HG02943 (cell line): ENCODE results near the gene CHD2.

Experiments used
- ATAC-seq: cut with Tn5 transposase; IDR thresholded peaks from one replicate; pipeline ENCODE4 v1.9.1; 2021; ENCODE audit warnings: mild to moderate bottlenecking, low read depth, moderate library complexity; ENCODE audit not compliant: unreplicated experiment

The CHD2 gene

DNA sequence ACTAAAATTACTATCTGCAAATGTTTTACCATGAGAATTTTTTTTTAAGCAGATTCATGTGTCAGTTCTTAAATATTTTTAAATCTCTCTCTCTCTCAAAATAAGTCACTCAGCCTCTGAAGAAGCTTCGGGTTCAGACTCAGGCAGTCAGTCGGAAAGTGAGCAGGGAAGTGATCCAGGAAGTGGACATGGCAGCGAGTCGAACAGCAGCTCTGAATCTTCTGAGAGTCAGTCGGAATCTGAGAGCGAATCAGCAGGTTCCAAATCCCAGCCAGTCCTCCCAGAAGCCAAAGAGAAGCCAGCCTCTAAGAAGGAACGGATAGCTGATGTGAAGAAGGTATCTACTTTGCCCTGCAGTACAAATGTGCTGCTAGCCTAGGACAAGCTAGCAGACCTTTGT, 24.1 kb downstream of the CHD2 start:
- no peak for ATAC-seq

DNA sequence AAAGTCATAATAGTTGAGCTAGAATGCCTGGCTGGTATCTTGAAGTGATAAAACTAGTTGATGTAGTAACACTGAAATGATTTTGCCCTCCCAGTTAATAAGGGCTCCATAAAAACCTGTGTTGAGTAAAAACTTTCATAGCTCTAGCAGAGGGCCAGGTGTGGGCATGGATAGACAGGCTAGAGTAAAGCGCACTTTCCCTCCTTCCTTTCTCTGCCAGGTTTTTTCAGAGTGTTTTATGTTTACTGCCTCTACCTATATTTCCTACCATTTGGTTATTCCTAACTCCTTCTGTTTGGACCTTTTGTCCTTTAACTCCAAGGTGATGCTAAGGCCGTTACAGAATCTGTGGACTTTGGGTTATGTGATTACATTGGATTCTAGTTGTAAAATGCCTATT, 25.3 kb downstream of the CHD2 start:
- no peak for ATAC-seq

DNA sequence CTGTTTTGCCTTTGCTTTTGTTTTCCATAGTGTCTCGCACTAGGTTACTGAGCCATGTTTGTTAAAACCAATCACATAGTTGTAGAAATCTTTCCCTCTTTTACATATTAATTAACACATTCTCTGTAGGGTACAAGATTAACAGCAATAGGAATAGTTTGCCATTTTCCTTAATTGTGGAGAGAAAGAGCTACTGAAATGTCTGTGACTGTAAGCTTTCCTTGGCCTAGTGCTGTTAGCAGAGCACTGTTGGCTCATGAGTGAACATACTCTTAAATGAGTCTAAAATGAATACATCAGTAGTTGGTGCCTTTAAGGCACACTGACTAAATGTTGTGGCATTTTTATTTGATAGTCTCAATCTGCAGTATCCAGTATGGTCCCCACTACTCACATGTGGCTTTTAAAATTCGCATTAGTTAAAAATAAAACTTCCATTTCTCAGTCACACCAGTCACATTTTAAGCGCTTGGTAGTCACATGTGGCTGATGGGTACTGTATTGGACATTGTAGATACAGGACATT, 28.2 kb downstream of the CHD2 start:
- no peak for ATAC-seq

DNA sequence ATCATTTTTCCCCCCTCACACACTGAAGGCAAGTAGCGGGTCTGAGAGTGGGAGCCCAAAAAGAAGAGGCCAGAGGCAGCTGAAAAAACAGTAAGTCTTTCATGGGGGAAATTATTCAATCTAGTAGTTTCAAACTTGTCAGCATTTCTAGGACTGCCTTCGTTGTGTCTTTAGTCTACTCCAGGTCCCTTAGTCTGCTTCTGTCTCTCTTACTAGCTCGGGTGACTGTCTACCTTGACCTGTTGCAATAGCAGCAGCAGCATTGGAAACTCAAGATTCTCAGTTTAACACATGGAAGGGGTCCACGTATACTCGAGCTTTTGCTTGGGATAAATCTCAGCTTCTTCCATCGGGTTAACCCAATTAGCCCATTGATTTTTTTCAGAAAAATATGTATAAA, 28.9 kb downstream of the CHD2 start:
- ATAC-seq: no peak

DNA sequence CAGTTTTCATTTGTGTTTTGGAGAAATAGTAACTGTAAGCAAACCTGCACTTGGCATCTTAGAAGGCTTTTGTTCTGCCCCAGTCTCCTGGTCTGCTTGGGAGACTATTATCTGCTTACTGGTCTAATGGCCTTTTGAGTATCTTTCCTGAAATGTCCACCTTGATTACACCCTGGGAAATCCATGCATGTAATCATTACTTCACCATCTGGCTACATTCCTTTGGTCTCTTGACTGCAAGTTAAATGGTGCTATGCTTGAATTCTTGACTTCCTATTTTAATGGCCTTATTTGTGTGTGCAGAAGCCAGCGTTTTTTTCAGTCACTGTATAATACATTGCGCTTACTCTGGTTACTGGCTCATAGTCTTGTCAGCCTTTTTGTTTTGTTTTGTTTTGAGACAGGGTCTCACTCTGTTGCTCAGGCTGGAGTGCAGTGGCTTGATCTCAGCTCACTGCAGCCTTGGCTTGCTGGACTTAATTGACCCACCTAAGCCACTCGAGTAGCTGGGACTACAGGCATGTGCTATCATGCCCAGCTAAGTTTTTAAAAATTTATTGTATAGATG, 30.0 kb downstream of the CHD2 start:
- ATAC-seq: no peak

DNA sequence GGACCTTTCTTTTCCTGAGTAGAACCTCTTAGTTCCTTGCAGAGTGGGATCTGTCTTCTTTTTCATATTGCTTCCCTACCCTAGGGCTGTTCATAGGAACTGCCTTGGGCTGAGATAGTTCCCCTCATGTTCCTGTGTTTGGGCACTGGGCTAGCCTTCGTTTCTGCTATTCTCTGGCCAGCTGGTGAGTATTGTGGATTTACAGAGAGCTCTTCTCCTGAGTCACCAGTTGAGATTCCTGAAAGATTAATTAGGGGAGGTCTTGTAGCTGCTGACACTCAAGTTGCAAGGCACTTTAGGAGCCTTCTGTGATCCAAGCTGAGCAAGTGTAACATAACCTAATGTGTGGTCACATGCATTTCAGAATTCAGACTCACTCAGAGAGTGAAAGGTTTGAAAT, 30.7 kb downstream of the CHD2 start:
- ATAC-seq: no peak

DNA sequence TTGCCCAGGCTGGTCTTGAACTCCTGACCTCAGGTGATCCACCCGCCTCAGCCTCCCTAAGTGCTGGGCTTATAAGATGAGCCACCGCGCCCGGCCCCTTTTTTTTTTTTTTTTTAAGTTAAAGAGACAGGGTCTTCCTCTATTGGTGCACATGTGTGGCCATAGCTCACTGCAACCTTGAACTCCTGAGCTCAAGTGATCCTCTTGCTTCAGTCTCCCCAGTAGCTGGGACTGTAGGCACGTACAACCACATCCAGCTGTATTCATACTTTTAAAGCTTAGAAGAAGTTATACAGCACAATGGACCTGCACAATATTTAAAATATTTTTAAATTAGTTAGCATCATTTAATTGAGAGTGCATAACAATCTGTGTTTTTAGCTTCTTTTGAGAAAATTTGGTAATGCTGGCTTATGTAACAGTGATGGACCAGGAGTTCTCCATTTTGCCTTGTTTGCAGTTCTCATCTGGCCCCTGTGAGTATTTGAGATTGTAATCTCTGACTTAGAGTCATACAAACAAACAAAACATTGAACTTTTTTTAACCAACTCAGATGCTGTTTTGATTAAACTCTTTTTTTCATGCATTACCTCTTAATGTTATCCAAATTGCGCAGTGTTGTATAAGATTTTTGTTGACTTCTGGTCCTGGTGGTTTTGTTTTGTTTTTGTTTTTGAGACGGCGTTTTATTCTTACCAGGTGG, 33.0 kb downstream of the CHD2 start:
- ATAC-seq: no peak

DNA sequence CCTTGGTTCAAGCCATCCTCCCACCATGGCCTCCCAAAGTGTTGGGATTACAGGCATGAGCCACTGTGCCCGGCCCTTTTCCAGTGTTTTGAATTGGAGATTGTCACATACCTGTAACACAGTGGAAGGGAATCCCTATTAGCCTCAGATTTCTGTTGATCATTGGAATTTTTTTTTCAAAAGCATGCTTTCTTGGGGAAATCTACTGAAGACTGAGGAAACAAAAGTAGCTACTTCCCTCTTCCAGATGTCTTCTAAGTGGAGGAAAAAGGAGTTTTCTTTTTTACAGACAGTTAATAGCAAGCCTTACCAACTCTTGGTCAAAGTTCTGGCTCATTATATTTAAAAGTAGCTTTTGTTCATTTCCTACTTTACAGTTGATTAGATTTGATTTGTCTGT, 33.7 kb downstream of the CHD2 start:
- no peak for ATAC-seq

DNA sequence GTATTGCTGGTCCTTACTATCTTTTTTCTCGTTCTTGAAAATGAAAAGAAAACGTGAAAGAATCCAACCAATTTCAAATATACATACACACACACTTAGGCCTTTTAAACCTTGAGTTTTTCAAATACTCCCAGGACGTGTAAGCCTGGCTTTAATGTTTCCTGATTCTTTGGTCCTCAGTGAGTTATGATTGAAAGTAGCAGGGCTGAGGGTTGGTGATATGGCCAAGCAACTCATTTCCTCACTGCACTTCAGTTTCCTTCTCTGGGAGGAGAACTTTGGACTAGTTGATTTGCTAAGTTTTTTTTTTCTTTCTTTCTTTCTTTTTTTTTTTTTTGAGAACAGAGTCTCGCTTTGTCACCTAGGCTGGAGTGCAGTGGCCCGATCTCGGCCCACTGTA, 34.6 kb downstream of the CHD2 start:
- ATAC-seq: no peak

DNA sequence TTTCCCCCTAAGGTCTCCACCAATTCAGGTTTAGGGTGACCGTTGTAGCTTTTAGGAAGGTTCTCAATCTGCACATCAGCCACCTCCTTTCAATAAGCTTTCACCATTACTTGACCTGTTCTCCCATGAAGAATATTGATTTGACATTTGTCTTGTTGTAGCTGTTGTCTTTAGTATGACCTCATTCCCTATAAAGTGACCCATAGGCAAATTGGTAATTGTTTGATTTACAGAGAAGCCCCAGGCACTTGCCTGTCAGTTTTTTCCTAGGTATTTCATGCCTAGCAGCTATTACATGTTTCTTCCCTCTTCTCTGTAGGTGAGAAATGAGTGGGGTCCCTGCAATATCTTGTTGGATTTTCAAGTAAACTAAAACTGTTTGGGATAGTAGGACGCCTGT, 36.0 kb downstream of the CHD2 start:
- no peak for ATAC-seq

DNA sequence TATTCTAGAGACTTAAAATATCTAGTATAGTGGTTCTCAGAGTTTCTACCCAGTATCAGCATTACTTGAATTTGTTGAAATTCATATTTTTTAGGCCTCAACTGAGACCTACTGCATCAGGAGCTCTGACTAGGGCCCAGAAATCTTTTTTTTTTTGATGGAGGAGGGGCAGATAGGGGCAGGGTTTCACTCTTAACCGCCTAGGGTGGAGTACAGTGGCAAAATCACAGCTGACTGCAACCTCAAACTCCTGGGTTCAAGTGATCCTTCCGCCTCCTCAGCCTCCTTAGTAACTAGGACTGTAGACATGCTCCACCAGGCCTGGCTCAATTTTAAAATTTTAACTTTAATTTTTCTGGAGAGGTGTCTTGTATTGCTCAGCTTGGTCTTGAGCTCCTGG, 36.6 kb downstream of the CHD2 start:
- ATAC-seq: no peak

DNA sequence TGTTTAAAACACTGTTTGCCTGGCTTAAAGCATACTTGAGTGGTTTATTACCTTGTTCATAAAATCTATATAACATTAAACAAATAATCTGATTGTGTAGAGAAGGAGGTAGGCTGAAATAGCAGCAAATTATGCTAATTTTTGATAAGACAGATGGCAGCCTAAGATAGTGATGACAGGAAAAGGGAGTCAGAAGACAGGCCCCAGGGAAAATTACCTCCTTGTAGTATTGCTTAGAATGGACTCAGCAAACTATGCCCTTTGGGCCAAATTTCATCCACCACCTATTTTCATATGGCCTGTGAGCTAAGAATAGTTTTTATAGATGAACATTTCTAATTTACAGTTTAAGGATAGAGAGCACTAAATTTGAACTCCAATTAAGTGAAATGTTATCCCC, 37.8 kb downstream of the CHD2 start:
- no peak for ATAC-seq

DNA sequence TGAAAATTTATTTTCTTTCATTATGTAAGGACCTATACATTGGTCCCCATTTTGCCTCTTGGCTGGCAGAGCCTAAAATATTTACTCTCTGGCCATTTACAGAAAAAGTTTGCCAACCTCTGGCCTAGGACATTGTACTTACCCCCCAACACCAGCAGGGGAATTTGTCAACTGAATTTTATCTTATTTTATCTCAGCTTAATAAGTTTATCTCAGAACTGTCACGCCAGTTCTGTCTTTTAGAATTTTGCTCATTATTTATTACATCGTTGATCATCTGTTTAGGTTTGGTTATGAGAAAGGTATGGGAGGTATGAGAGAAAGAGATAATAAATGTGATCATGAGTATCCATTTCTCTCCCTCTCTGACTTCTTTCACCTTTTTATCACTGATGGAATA, 38.3 kb downstream of the CHD2 start:
- ATAC-seq: no peak

DNA sequence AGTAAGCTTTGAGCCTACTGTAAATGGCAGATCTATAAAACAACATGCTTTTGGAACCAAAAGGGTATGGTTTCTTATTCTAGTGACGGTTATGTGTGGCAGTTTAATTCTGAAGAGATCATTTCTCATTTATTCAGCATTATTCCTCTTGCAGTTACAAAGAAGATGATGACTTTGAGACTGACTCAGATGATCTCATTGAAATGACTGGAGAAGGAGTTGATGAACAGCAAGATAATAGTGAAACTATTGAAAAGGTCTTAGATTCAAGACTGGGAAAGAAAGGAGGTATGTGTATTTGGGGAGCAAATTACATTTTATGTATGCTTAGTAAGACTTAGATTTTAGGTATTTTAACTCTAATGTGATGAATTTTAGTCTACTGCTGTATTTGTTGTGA, 41.5 kb downstream of the CHD2 start:
- ATAC-seq: no peak

DNA sequence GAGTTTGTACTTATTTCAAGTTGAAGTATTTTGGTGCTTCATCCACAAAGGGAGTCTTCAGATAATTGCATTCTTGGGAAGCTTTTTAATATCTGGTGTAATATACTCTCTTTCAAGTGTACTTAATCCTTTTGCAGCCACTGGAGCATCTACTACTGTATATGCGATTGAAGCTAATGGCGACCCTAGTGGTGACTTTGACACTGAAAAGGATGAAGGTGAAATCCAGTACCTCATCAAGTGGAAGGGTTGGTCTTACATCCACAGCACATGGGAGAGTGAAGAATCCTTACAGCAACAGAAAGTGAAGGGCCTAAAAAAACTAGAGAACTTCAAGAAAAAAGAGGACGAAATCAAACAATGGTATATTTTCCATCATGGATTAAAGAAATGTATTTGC, 42.6 kb downstream of the CHD2 start:
- ATAC-seq: no peak

DNA sequence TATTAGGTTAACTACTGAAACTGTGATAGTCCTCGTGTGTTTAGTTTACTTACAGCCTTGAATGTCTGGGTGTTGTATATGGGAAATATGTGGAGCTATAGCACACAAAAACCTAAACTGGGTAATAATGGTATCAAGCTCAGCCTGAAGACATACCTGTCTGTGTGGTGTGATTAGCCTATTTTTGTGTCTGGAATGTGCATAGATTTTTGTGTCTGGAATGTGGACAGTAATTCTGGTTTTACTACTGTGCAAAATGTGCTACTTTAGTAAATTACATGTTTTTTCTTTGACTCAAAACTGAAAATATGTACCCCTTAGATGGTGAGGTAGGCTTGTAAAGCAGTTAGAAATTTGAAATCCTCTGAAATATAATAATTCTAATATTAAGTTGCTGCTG, 43.5 kb downstream of the CHD2 start:
- no peak for ATAC-seq

DNA sequence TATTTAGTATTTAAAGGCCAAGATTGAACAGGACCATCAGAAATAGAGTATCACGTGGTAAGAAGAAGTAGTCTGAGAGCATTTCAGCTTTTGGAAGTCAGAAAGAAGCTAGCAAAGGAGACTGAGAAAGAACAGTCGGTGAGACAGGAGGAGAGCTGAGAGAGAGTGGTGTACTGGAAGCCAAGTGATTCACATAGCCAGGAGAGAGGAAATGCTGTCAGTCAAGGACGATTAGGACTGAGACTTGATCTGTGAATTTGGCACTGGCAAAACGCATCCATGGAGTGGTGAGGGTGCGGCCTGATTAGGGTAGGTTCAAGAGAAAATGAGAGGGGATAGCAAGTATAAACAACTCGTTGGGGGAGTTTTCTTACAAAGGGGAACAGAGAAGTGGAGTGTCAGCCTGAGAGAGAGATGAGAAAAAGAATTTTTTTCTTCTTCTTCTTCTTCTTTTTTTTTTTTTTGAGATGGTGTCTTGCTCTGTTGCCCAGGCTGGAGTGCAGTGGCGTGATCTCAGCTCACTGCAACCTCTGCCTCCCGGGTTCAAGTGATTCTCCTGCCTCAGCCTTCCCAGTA, 44.9 kb downstream of the CHD2 start:
- no peak for ATAC-seq

DNA sequence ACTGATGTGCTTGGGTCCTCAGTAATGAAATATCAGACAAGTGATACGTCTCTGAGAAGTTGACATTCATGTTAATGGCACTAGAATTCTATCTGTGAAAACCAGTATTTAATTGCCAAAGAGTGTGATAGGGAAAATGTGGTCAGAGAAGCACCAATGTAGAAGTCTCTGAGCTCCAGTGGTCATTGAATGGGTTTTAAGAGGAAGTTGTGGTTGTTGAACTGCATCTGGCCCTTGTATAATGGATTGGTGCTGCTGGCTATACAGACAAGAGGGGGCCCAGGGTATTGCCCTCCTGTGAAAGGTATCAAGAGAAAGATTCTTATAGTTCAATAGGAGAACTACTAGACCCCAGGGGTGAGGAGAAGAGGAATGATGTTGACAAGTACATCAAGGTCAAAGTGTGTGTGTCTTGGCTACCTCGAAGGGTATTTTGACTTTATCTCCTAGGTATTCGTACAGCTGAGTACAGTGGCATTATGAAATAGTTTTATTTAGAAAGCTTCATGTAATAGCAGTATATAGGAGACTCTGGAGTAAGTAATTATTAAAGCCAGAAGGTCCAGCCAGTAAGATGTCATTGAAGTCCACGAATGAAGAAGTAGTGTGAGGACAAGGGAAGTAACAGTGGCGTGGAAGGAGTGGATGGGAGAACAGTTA, 47.1 kb downstream of the CHD2 start:
- no peak for ATAC-seq

DNA sequence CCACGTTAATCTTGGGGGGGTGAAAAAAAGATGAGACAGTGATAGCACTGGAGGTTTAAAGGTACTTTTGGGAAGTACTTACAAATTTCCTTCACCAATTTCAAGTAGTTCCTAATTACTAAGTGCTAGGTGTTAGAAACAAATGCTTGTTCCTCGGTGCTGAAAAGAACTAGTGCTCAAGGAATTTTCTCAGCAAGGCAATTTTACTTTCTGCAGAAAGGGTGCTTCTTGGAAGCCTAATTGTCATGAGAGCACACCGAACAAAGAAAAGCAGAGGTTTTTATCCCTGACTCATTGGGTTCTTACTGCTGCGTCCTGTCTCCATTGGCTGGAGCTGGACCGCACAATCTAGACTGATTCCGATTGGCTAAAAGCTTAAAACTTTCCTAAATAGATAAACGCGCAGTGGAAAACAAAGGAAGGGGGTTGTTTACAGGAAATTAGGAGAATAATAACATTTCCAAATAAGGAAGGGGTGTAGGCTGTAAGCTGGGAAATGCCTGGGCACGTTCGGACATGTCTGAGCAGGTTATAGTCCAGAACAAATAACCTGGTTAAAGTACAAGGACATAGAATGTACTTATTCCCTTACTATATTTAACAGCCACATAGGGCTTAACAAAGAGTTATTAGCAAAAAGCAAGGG, 49.6 kb downstream of the CHD2 start:
- no peak for ATAC-seq

DNA sequence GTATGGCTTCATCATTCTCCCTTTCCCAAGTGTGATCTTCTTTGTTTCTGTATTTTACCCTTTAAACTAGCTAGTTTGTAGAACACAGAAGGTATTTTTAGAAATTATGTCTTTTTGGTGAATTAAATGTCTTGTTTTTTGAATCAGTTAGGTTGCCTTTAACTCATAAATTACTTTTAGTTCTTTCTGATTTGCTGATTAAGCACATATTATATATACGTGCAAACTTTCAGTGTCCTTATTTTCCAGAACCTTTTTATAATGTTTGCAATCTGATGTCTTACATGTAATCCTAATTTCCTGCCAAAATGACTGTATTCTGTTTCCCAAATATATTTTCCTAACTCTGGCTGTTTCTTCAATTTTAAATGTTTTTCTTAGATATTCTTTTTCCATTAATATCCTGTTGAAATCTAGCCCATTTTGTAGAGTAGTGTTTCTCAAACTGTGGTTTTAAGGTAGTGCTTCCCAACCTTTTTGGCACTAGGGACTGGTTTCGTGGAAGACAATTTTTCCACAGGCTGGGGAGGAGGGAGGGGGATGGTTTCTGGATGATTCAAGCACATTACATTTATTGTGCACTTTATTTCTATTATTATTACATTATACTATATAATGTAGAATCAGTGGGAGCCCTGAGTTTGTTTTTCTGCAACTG, 51.8 kb downstream of the CHD2 start:
- ATAC-seq: no peak

DNA sequence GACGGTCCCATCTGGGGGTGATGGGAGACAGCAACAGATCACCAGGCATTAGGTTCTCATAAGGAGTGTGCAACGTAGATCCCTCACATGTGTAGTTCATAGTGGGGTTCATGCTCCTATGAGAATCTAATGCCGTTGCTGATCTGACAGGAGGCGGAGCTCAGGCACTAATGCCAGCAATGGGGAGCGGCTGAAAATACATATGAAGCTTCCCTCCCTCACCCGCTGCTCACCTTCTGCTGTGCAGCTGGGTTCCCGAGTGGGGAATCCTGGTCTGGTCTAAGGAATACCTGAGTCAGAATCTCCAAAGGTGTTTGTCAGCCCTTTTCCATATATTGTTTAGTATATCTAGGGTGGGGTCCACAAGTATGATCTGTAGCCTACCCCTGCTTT, 52.3 kb downstream of the CHD2 start:
- ATAC-seq: no peak
